A549 (cell line): ENCODE measurements around the gene TIPARP.

Source experiments
- CEBPB ChIP-seq, 2 experiments: fragments of >200 bp in 1 of 2; sonication (Bioruptor Twin) in 1 of 2; formaldehyde crosslinking in 1 of 2; IDR thresholded peaks; 2 replicates each; pipeline ENCODE4 v1.6.1; 2012 to 2016
- CTCF ChIP-seq: fragments of >200 bp; sonication (Bioruptor Twin); formaldehyde crosslinking; IDR thresholded peaks from 3 replicates; pipeline ENCODE4 v1.5.1; 2016
- EHMT2 ChIP-seq: fragments of 200-600 bp; sonication (generic); IDR thresholded peaks from 2 replicates; pipeline ENCODE4 v1.6.1; 2016; ENCODE audit warnings: antibody characterized with exemption, low read depth, mild to moderate bottlenecking, moderate library complexity
- EP300 ChIP-seq, 2 experiments: fragments of >200 bp; sonication (Bioruptor Twin); formaldehyde crosslinking; IDR thresholded peaks; 2 replicates in 1 of 2; 3 replicates in 1 of 2; pipeline ENCODE4 v1.6.1; 2016 to 2017
- MAX ChIP-seq: IDR thresholded peaks from 2 replicates; pipeline ENCODE4 v1.6.1; 2012
- NR3C1 ChIP-seq: fragments of >200 bp; sonication (Bioruptor Twin); formaldehyde crosslinking; IDR thresholded peaks from 3 replicates; pipeline ENCODE4 v1.6.1; 2017
- RFX5 ChIP-seq: fragments of 450-650 bp; IDR thresholded peaks from 2 replicates; pipeline ENCODE4 v1.7.1; 2014; ENCODE audit warnings: antibody characterized with exemption, mild to moderate bottlenecking, moderate library complexity
- RNF2 ChIP-seq: fragments of 200-600 bp; sonication (generic); IDR thresholded peaks from 2 replicates; pipeline ENCODE4 v1.6.1; 2016; ENCODE audit warnings: low read depth, mild to moderate bottlenecking, antibody characterized with exemption, moderate library complexity, borderline replicate concordance
- SMC3 ChIP-seq: fragments of >200 bp; sonication (Bioruptor Twin); formaldehyde crosslinking; IDR thresholded peaks from 3 replicates; pipeline ENCODE4 v1.6.1; 2018; ENCODE audit warnings: inconsistent platforms

- TF ChIP-seq RFX5 (no peak), EP300 (IDR thresholded peaks at IDR 0.05) (no peak), EHMT2 (no peak), SMC3 (no peak), CEBPB (IDR thresholded peaks at IDR 0.05) (no peak), MAX (no peak), RNF2 (no peak), CTCF (no peak), NR3C1 (no peak)
Observed at GRCh38 chr3:156638271-156638670, 36.1 kb upstream of the TIPARP start.
